NK-92 (cell line): Measurements from ENCODE around the gene HOMER3.
"Not testable (repeated sequence)": the region's sequence is repeated elsewhere in the genome, so short reads cannot be mapped to it uniquely, and the experiment has no call there.

ENCODE experiments used
- DNase-seq: peaks from one replicate; lab custom pipeline; 2025; ENCODE audit not compliant: unreplicated experiment; lab: John Stamatoyannopoulos, UW

HOMER3 gene

GRCh38 chr19:18928018-18928805 lies 12.8 kb downstream of the HOMER3 start:
- no peak for DNase-seq

GRCh38 chr19:18924684-18925213 lies 16.3 kb downstream of the HOMER3 start:
- DNase-seq = no peak

GRCh38 chr19:18922228-18922985 lies 18.6 kb downstream of the HOMER3 start:
- DNase-seq = no peak

GRCh38 chr19:18921593-18921992 lies 19.4 kb downstream of the HOMER3 start:
- DNase-seq = no peak

GRCh38 chr19:18920400-18920799 lies 20.6 kb downstream of the HOMER3 start:
- no peak for DNase-seq

- DNase-seq = no peak
Measured at GRCh38 chr19:18919900-18920214, 21.2 kb downstream of the HOMER3 start.

- DNase-seq = peak; percentile 94
Measured at GRCh38 chr19:18919086-18919899, 21.7 kb downstream of the HOMER3 start, which contains the start of the genes COPE and DDX49. Gene COPE, minus strand, starts transcription at chr19:18919387. Its CDS starts 39 bp downstream, at chr19:18919348. Gene DDX49, plus strand, starts transcription at chr19:18919715. Its CDS starts 27 bp downstream, at chr19:18919742.

GRCh38 chr19:18917593-18917992 lies 23.4 kb downstream of the HOMER3 start:
- DNase-seq = not testable (repeated sequence)

- no peak for DNase-seq
Measured at GRCh38 chr19:18915639-18916038, 25.4 kb downstream of the HOMER3 start.

GRCh38 chr19:18913466-18913865 lies 27.6 kb downstream of the HOMER3 start:
- no peak for DNase-seq

- DNase-seq = no peak
Measured at GRCh38 chr19:18912933-18913332, 28.1 kb downstream of the HOMER3 start.

GRCh38 chr19:18910801-18911436 lies 30.1 kb downstream of the HOMER3 start:
- DNase-seq = no peak

GRCh38 chr19:18910010-18910409 lies 31.0 kb downstream of the HOMER3 start:
- DNase-seq = no peak

- DNase-seq = no peak
Measured at GRCh38 chr19:18908917-18909619, 31.9 kb downstream of the HOMER3 start.

- DNase-seq = no peak
Measured at GRCh38 chr19:18906605-18907519, 34.2 kb downstream of the HOMER3 start.

GRCh38 chr19:18905513-18906236 lies 35.3 kb downstream of the HOMER3 start:
- no peak for DNase-seq

- no peak for DNase-seq
Measured at GRCh38 chr19:18905058-18905456, 36.0 kb downstream of the HOMER3 start.

GRCh38 chr19:18904334-18905057 lies 36.5 kb downstream of the HOMER3 start:
- no peak for DNase-seq
